ENCODE measurements around the gene RPA3.

RPA3 gene

GRCh38 chr7:7694542-7694941, 23.9 kb downstream of the RPA3 start:
- DNase-seq (ENCODE audit: low read depth in 1 of 2, low spot score in 1 of 2) = no peak
- Histone ChIP-seq H3K27me3 (ENCODE audit: insufficient read depth, poor library complexity, severe bottlenecking) (no peaks in the 10 kb centered on the region), H3K4me3 (replicated peaks; ENCODE audit: insufficient read depth, low read length) (no peak overlapping the region), H3K27ac (replicated peaks) (no peak overlapping the region)
- TF ChIP-seq, protein P1, sequence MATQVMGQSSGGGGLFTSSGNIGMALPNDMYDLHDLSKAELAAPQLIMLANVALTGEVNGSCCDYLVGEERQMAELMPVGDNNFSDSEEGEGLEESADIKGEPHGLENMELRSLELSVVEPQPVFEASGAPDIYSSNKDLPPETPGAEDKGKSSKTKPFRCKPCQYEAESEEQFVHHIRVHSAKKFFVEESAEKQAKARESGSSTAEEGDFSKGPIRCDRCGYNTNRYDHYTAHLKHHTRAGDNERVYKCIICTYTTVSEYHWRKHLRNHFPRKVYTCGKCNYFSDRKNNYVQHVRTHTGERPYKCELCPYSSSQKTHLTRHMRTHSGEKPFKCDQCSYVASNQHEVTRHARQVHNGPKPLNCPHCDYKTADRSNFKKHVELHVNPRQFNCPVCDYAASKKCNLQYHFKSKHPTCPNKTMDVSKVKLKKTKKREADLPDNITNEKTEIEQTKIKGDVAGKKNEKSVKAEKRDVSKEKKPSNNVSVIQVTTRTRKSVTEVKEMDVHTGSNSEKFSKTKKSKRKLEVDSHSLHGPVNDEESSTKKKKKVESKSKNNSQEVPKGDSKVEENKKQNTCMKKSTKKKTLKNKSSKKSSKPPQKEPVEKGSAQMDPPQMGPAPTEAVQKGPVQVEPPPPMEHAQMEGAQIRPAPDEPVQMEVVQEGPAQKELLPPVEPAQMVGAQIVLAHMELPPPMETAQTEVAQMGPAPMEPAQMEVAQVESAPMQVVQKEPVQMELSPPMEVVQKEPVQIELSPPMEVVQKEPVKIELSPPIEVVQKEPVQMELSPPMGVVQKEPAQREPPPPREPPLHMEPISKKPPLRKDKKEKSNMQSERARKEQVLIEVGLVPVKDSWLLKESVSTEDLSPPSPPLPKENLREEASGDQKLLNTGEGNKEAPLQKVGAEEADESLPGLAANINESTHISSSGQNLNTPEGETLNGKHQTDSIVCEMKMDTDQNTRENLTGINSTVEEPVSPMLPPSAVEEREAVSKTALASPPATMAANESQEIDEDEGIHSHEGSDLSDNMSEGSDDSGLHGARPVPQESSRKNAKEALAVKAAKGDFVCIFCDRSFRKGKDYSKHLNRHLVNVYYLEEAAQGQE (IDR thresholded peaks at IDR 0.05; ENCODE audit: insufficient replicate concordance, low read depth) = no peak
- TF ChIP-seq POLR2AphosphoS5 (IDR thresholded peaks at IDR 0.05; ENCODE audit: low read depth) (no peak), CTCF (IDR thresholded peaks at IDR 0.05; ENCODE audit: insufficient read depth, low read length) (no peak), SPI1 (IDR thresholded peaks at IDR 0.05; ENCODE audit: borderline replicate concordance, low read depth) (no peak), GABPA (IDR thresholded peaks at IDR 0.05; ENCODE audit: low read depth) (no peak)

- Histone ChIP-seq H3K27ac (replicated peaks) (no peak overlapping the region), H3K4me3 (replicated peaks; ENCODE audit: insufficient read depth, low read length) (no peak overlapping the region), H3K27me3 (ENCODE audit: insufficient read depth, poor library complexity, severe bottlenecking) (no peaks in the 10 kb centered on the region)
- no peak for TF ChIP-seq CTCF (IDR thresholded peaks at IDR 0.05; ENCODE audit: insufficient read depth, low read length)
- no peak for TF ChIP-seq POLR2AphosphoS5 (IDR thresholded peaks at IDR 0.05; ENCODE audit: low read depth)
- TF ChIP-seq GABPA (IDR thresholded peaks at IDR 0.05; ENCODE audit: low read depth) = no peak
- TF ChIP-seq, protein P1 (IDR thresholded peaks at IDR 0.05; ENCODE audit: insufficient replicate concordance, low read depth) = no peak
- TF ChIP-seq SPI1 (IDR thresholded peaks at IDR 0.05; ENCODE audit: borderline replicate concordance, low read depth) = no peak
- DNase-seq (ENCODE audit: low read depth in 1 of 2, low spot score in 1 of 2) = no peak
These were observed 24.5 kb downstream of the RPA3 start for GRCh38 chr7:7693881-7694280.

DNA sequence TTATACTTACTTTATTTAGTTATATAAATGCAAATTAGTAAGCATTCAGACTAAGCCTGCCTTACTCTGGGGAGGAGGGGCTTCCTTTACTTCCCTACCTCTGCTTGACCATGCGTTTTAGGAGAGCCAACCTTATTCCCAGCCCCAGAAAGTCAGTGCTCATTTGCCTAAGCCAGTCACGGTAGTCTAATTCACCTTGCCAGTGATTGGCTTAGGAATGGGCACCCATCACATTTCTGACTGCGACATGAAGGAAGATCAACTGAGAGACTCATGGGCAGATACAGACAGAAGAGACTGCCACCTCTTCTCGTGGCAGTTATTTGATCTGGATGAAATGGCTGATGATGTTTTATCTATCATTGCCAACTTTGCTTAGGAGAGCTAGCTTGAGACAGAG, 29.5 kb downstream of the RPA3 start:
- TF ChIP-seq SPI1 (IDR thresholded peaks at IDR 0.05; ENCODE audit: borderline replicate concordance, low read depth) = no peak
- TF ChIP-seq, protein P1 (IDR thresholded peaks at IDR 0.05; ENCODE audit: insufficient replicate concordance, low read depth) = no peak
- no peak for TF ChIP-seq GABPA (IDR thresholded peaks at IDR 0.05; ENCODE audit: low read depth)
- no peak for TF ChIP-seq POLR2AphosphoS5 (IDR thresholded peaks at IDR 0.05; ENCODE audit: low read depth)
- no peak for TF ChIP-seq CTCF (IDR thresholded peaks at IDR 0.05; ENCODE audit: insufficient read depth, low read length)
- no peak for DNase-seq (ENCODE audit: low read depth in 1 of 2, low spot score in 1 of 2)
- H3K4me3 ChIP-seq (replicated peaks; ENCODE audit: insufficient read depth, low read length) = no peak overlapping the region
- no peaks in the 10 kb centered on the region for H3K27me3 ChIP-seq (ENCODE audit: insufficient read depth, poor library complexity, severe bottlenecking)
- H3K27ac ChIP-seq (replicated peaks) = no peak overlapping the region

All from HL-60 (cell line).